ENCODE measurements around the gene UGT1A5.
"Not testable (repeated sequence)": the region's sequence is repeated elsewhere in the genome, so short reads cannot be mapped to it uniquely, and the experiment has no call there.

UGT1A5 gene

GRCh38 chr2:233746475-233747282 is 34.0 kb downstream of the UGT1A5 start:
- no peak for DNase-seq

DNA sequence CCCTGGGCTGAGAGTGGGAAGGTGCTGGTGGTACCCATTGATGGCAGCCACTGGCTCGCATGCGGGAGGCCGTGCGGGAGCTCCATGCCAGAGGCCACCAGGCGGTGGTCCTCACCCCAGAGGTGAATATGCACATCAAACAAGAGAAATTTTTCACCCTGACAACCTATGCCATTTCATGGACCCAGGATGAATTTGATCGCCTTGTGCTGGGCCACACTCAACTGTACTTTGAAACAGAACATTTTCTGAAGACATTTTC is 34.5 kb downstream of the UGT1A5 start:
- DNase-seq = no peak

GRCh38 chr2:233750689-233751088 is 38.0 kb downstream of the UGT1A5 start:
- not testable (repeated sequence) for DNase-seq

- not testable (repeated sequence) for DNase-seq
Measured at GRCh38 chr2:233751212-233752009, 38.7 kb downstream of the UGT1A5 start.

GRCh38 chr2:233754872-233755611 is 42.3 kb downstream of the UGT1A5 start:
- no peak for DNase-seq

- no peak for DNase-seq
Measured at GRCh38 chr2:233756429-233757081, 43.8 kb downstream of the UGT1A5 start.

GRCh38 chr2:233758141-233758540 is 45.4 kb downstream of the UGT1A5 start:
- no peak for DNase-seq

- DNase-seq = no peak
Measured at GRCh38 chr2:233758849-233759248, 46.1 kb downstream of the UGT1A5 start.

- no peak for DNase-seq
Measured at GRCh38 chr2:233760043-233760442, 47.3 kb downstream of the UGT1A5 start, which contains the start of gene UGT1A1. UGT1A1 (plus strand) TSS chr2:233760270; CDS start chr2:233760288, 18 bp downstream.

DNA sequence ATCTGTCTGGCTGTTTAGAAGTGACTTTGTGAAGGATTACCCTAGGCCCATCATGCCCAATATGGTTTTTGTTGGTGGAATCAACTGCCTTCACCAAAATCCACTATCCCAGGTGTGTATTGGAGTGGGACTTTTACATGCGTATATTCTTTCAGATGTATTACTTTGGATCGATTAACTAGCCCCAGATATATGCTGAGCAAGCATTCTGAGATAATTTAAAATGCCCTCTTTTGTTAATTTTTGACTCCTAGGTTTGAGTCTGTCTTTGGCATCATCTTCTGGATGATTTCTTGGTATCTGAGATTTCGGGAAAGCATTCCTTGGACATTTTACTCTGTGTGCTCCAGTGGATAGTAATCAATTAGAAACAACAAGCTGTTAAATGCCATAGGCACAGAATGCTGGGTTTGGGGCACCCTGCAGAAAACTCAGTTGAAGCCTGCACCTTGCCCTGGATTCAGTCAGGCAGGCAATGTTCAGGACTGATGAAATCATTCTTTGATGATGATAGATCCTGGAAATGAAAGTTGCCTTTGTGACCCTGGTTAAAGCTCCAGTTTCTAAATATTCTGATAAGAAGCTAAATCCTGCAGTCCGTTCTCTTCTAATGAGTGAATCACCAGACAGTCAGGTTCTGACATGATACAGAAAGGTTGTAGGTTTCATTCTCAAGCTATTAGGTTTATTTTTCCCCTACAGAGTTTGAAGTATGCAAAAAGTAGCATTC is 48.5 kb downstream of the UGT1A5 start:
- no peak for DNase-seq

DNA sequence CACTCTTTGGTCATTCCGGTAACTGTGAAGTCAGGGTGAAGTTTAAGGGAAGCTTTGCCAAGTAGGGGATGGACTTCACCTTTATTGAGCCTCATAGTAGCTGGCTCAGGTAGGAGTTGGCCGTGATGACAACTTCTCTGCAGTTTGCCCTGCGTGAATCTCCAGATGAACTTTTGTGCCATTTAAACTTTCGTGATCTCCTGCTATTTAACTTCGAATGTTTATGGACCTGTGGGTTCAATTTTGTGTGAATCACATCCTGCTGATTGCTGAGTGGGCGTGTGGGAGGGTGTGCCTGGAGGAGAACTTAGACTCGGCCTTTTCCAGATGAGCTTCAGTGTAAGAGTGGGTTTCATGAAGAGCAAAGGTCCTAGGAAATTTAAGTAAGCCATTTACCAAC is 51.6 kb downstream of the UGT1A5 start:
- no peak for DNase-seq

DNA sequence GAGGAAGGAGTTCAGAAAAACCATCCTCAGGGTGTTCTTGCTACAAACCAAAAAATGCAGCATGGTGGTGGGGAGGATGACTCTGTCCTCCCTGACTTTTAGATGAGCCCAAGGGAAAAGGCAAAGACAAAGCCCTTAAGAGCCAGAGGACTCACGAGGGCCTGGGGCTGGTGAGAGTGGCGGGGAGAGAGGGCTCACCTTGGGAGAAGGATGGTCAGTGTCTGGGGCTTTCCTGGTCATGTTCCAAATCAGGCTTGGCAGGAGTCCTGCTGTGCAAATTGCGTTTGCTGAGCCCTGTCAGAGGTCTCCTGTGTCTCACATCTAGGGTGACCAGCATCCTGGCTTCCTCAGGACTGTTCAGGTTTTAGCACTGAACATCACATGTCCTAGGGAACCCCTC is 52.1 kb downstream of the UGT1A5 start:
- no peak for DNase-seq

DNA sequence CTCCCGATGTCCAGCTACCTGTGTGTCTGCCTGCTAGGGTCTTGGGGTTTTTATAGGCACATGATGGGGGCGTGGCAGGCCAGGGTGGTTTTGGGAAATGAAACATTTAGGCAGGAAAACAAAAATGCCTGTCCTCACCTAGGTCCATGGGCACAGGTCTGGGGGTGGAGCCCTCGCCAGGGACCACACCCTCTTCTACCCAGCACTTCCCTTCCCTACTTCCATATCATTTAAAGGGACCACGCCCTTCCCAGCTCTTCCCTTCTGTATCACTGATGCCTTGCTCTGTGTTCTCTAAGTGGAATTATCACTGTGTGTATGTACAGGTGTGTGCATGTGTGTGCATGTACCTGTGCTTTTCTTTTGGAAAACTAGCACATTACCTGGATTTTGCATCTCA is 53.7 kb downstream of the UGT1A5 start:
- DNase-seq = no peak

DNA sequence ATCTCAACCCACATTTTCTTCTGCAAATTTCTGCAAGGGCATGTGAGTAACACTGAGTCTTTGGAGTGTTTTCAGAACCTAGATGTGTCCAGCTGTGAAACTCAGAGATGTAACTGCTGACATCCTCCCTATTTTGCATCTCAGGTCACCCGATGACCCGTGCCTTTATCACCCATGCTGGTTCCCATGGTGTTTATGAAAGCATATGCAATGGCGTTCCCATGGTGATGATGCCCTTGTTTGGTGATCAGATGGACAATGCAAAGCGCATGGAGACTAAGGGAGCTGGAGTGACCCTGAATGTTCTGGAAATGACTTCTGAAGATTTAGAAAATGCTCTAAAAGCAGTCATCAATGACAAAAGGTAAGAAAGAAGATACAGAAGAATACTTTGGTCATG is 55.4 kb downstream of the UGT1A5 start:
- no peak for DNase-seq

GRCh38 chr2:233769260-233769659 is 56.6 kb downstream of the UGT1A5 start:
- no peak for DNase-seq

DNA sequence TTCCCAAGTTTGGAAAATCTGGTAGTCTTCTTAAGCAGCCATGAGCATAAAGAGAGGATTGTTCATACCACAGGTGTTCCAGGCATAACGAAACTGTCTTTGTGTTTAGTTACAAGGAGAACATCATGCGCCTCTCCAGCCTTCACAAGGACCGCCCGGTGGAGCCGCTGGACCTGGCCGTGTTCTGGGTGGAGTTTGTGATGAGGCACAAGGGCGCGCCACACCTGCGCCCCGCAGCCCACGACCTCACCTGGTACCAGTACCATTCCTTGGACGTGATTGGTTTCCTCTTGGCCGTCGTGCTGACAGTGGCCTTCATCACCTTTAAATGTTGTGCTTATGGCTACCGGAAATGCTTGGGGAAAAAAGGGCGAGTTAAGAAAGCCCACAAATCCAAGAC is 59.4 kb downstream of the UGT1A5 start:
- no peak for DNase-seq

- DNase-seq = no peak
Measured at GRCh38 chr2:233772583-233772982, 59.9 kb downstream of the UGT1A5 start.

- no peak for DNase-seq
Measured at GRCh38 chr2:233773854-233774253, 61.1 kb downstream of the UGT1A5 start.

- no peak for DNase-seq
Measured at GRCh38 chr2:233775414-233775813, 62.7 kb downstream of the UGT1A5 start.

- no peak for DNase-seq
Measured at GRCh38 chr2:233778030-233778429, 65.3 kb downstream of the UGT1A5 start, which contains the start of gene MROH2A. MROH2A (plus strand) TSS chr2:233778330; CDS start chr2:233779359, 1,029 bp downstream.

- DNase-seq = no peak
Measured at GRCh38 chr2:233779722-233780121, 67.0 kb downstream of the UGT1A5 start.

DNA sequence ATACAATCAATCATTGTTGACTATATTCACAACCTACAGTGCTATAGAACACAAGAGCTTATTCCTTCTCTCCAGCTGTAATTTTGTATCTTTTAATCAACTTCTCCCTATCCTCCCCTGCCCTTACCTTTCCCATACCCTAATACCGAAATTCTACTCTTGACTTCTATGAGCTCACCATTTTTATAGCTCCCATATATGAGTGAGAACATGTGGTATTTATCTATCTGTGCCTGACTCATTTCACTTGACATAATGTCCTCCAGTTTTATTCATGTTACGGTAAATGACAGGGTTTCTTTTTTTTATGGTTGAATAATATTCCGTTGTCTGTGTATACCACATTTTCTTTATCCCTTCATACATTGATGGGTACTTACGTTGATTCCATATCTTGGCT is 68.1 kb downstream of the UGT1A5 start:
- no peak for DNase-seq

Measured in activated CD4-positive, alpha-beta T cell treated with anti-CD3 and anti-CD28 coated beads, Interleukin-2, amount 50 U/mL, for 1 hour (primary cell).